Neural crest cell (in vitro differentiated cells): ENCODE measurements around the gene TLCD3B. TPM values are rescaled to one million over a fixed set of nuclear protein-coding genes. Genes with fewer than 3 reads are reported as not detected.

Source experiments
- DNase-seq: peaks from one replicate; pipeline ENCODE4 v3.0.0; 2021; ENCODE audit warnings: low read depth, mixed read lengths, low spot score
- H3K27ac Mint-ChIP-seq: one replicate; pipeline ENCODE4 v1.8.0; 2021; ENCODE audit warnings: mild to moderate bottlenecking, mixed read lengths; ENCODE audit not compliant: unreplicated experiment
- H3K27me3 Mint-ChIP-seq: 2 replicates; pipeline ENCODE4 v1.8.0; 2021; ENCODE audit warnings: low read depth, mild to moderate bottlenecking, mixed read lengths
- H3K36me3 Mint-ChIP-seq: 2 replicates; pipeline ENCODE4 v1.8.0; 2021; ENCODE audit warnings: low read depth, mild to moderate bottlenecking, mixed read lengths
- H3K4me1 Mint-ChIP-seq: 2 replicates; pipeline ENCODE4 v1.8.0; 2021; ENCODE audit warnings: mixed read lengths
- H3K4me3 Mint-ChIP-seq: one replicate; pipeline ENCODE4 v1.8.0; 2021; ENCODE audit warnings: mild to moderate bottlenecking, mixed read lengths
- H3K9me3 Mint-ChIP-seq: 2 replicates; pipeline ENCODE4 v1.8.0; 2021; ENCODE audit warnings: mixed read lengths
- total RNA-seq: library from RNA; stranded (reverse); gene quantifications from 2 replicates; pipeline ENCODE4 v1.2.1, GENCODE V29; 2021
- TF ChIP-seq, protein P1 (sequence below): fragments of 200-600 bp; sonication (generic); conservative IDR thresholded peaks from 2 replicates; pipeline ENCODE4 v1.5.0; 2021; ENCODE audit warnings: antibody characterized with exemption, mild to moderate bottlenecking

TLCD3B gene
- total RNA-seq, 1 donor from 2014 or later = 14.2 TPM

DNA sequence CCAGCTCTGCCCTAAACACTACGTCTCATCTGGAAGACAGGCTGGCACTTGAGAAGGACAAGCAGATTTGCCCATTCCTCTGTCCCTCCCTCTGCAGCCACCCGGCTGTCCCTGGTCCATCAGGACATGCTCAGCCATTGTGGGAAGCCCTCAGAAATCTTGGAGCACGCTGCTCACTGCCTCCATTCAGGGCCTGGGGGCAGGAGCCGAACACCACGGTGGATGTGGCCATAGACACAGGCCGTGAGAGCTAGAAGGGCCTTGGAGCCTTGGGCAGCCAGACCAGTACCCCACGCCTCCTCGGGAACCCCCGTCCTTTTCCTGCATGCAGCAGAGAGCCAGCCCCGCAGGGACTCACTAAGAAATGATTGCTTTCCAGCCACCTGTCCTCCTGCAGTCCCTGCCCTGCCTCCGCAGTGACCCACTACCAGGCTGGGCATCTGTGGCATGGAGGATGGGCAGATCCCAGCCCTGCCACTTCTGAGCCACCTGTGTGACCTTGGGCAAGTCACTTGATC lies 23.6 kb downstream of the TLCD3B start:
- no peak overlapping the region for H3K4me3 Mint-ChIP-seq
- H3K27me3 Mint-ChIP-seq = peaks cover 15% of the 10 kb centered on the region
- H3K4me1 Mint-ChIP-seq = peaks cover 5% of the 10 kb centered on the region
- H3K9me3 Mint-ChIP-seq = no peaks in the 10 kb centered on the region
- no peaks in the 10 kb centered on the region for H3K36me3 Mint-ChIP-seq
- DNase-seq = no peak
- no peak overlapping the region for H3K27ac Mint-ChIP-seq
- TF ChIP-seq, protein P1, sequence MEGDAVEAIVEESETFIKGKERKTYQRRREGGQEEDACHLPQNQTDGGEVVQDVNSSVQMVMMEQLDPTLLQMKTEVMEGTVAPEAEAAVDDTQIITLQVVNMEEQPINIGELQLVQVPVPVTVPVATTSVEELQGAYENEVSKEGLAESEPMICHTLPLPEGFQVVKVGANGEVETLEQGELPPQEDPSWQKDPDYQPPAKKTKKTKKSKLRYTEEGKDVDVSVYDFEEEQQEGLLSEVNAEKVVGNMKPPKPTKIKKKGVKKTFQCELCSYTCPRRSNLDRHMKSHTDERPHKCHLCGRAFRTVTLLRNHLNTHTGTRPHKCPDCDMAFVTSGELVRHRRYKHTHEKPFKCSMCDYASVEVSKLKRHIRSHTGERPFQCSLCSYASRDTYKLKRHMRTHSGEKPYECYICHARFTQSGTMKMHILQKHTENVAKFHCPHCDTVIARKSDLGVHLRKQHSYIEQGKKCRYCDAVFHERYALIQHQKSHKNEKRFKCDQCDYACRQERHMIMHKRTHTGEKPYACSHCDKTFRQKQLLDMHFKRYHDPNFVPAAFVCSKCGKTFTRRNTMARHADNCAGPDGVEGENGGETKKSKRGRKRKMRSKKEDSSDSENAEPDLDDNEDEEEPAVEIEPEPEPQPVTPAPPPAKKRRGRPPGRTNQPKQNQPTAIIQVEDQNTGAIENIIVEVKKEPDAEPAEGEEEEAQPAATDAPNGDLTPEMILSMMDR = no peak

GRCh38 chr16:30006659-30007377 lies 24.3 kb downstream of the TLCD3B start:
- Mint-ChIP-seq H3K27ac (no peak overlapping the region), H3K27me3 (peaks cover 10% of the 10 kb centered on the region), H3K9me3 (no peaks in the 10 kb centered on the region), H3K4me3 (no peak overlapping the region), H3K4me1 (peaks cover under 1% of the 10 kb centered on the region), H3K36me3 (peaks cover 2% of the 10 kb centered on the region)
- TF ChIP-seq, protein P1 = no peak
- DNase-seq = no peak

- DNase-seq = no peak
- H3K27me3 Mint-ChIP-seq = peaks cover 8% of the 10 kb centered on the region
- H3K9me3 Mint-ChIP-seq = no peaks in the 10 kb centered on the region
- H3K4me3 Mint-ChIP-seq = no peak overlapping the region
- TF ChIP-seq, protein P1 = no peak
- H3K27ac Mint-ChIP-seq = no peak overlapping the region
- H3K4me1 Mint-ChIP-seq = no peaks in the 10 kb centered on the region
- peaks cover 2% of the 10 kb centered on the region for H3K36me3 Mint-ChIP-seq
These were observed 25.0 kb downstream of the TLCD3B start for GRCh38 chr16:30006095-30006473.

GRCh38 chr16:30005341-30006094 lies 25.6 kb downstream of the TLCD3B start:
- Mint-ChIP-seq H3K4me3 (no peak overlapping the region), H3K4me1 (no peaks in the 10 kb centered on the region), H3K36me3 (peaks cover 2% of the 10 kb centered on the region), H3K27me3 (peaks cover 6% of the 10 kb centered on the region), H3K27ac (no peak overlapping the region), H3K9me3 (no peaks in the 10 kb centered on the region)
- peak; percentile 45 for DNase-seq
- TF ChIP-seq, protein P1 = peak; percentile 80

- H3K27ac Mint-ChIP-seq = no peak overlapping the region
- H3K27me3 Mint-ChIP-seq = peaks cover 4% of the 10 kb centered on the region
- DNase-seq = no peak
- TF ChIP-seq, protein P1 = no peak
- no peaks in the 10 kb centered on the region for H3K9me3 Mint-ChIP-seq
- H3K4me1 Mint-ChIP-seq = no peaks in the 10 kb centered on the region
- H3K36me3 Mint-ChIP-seq = peaks cover 2% of the 10 kb centered on the region
- H3K4me3 Mint-ChIP-seq = no peak overlapping the region
These were observed 26.2 kb downstream of the TLCD3B start for GRCh38 chr16:30004811-30005242.
